ENCODE data around the gene TMEM164. TPM values are rescaled to one million over a fixed set of nuclear protein-coding genes. Genes with fewer than 3 reads are reported as not detected.

Gene TMEM164
- total and polyA plus RNA-seq, 10 of the 15 experiments (the other 5 are each of a cell fraction or from before 2014, with no cell fraction given) = 0.61 to 18.3 (median 7.0) TPM

DNA sequence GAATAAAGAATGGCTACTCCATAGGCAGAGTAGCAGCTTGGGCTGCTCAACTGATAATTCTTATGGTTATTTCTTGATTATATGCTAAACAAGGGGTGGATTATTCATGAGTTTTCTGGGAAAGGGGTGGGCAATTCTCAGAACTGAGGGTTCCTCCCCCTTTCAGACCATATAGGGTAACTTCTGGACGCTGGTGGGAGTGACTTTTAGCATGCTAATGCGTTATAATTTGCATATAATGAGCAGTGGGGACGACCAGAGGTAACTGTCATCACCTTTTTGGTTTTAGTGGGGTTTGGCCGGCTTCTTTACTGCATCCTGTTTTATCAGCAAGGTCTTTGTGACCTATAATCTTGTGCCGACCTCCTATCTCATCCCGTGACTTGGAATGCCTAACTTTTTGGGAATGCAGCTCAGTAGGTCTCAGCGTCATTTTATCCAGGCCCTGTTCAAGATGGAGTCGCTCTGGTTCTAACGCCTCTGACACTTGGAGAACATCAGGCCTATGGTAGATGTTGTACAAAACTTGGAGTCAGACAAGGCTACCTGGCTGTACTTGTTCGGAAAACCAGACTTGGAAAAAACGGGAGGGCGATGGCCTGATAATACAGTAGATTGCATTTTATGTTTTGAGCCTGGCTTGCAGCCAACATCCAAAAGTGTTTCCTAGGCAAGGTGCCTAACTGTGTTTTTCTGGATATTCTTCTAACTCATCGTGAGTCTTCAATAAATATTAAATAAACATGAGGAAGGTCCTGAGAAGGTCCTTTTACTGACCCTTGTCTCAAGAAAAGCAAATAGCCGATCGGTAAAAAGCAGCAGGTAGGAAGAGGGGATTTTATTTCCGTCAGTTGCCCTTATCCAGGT lies 1.8 kb upstream of the TMEM164 start:
- H3K79me2 ChIP-seq (ENCODE audit: control insufficient read depth, insufficient read depth, low read length) = no peaks in the 10 kb centered on the region; the same call in 1 of the 2 replicates
- no peaks in the 10 kb centered on the region for H3K27me3 ChIP-seq (replicated peaks in 1 of 2; ENCODE audit: control insufficient read depth in 2 of 2, insufficient read depth in 2 of 2, low read length in 1 of 2)
- H3K36me3 ChIP-seq (ENCODE audit: control insufficient read depth in 2 of 2, insufficient read depth in 2 of 2, low read length in 1 of 2) = no peaks in the 10 kb centered on the region
- H3K9me3 ChIP-seq (replicated peaks; ENCODE audit: control insufficient read depth, insufficient read depth, low read length) = no peaks in the 10 kb centered on the region; the same call in 2 of the 3 replicates
- no peak for ATAC-seq
- no peak overlapping the region for H3K4me2 ChIP-seq (ENCODE audit: control insufficient read depth, insufficient read depth)
- ChIA-PET CTCF (interaction anchor here (1.1 kb wide), 1 partner anchor 145 kb away, joined by 5 read pairs; no protein-coding TSS in a partner anchor), RAD21 (ENCODE audit: unreplicated experiment) (interaction anchor here (1.0 to 1.4 kb wide), 2 partner anchors 21 to 112 kb away, joined by 3 read pairs; no protein-coding TSS in a partner anchor), POLR2A (interaction anchor here (1.6 kb wide), 1 partner anchor 44 kb away, joined by 4 read pairs; no protein-coding TSS in a partner anchor), SMC1A (ENCODE audit: uncharacterized antibody, unreplicated experiment) (no interaction called here)
- TF ChIP-seq CBX5 (IDR thresholded peaks at IDR 0.05; ENCODE audit: low read depth) (no peak), ZNF207 (IDR thresholded peaks at IDR 0.05; ENCODE audit: borderline replicate concordance) (no peak), POLR2AphosphoS2 (IDR thresholded peaks at IDR 0.05; ENCODE audit: low read depth, low read length) (no peak), MXI1 (IDR thresholded peaks at IDR 0.05; ENCODE audit: low read depth, low read length) (no peak), YBX1 (IDR thresholded peaks at IDR 0.05) (no peak), ASH2L (IDR thresholded peaks at IDR 0.05; ENCODE audit: borderline replicate concordance, low read depth) (no peak), MAX (IDR thresholded peaks at IDR 0.05; ENCODE audit: low read depth, low read length) (no peak), FOS (IDR thresholded peaks at IDR 0.05; ENCODE audit: borderline replicate concordance, extremely low read depth, insufficient read length) (no peak), NFXL1 (IDR thresholded peaks at IDR 0.05; ENCODE audit: borderline replicate concordance) (no peak), EP300 (IDR thresholded peaks at IDR 0.05; ENCODE audit: borderline replicate concordance in 1 of 2, control insufficient read depth in 1 of 2, low read depth in 2 of 2, low read length in 2 of 2) (no peak), CBX3 (IDR thresholded peaks at IDR 0.05; ENCODE audit: borderline replicate concordance, low read depth) (no peak), TCF7 (IDR thresholded peaks at IDR 0.05; ENCODE audit: borderline replicate concordance) (no peak)
- 54% methylated on average over 16 of the region's 16 CpGs for WGBS (ENCODE audit: insufficient coverage, insufficient replicate concordance, low lambda C conversion rate, missing lambda C conversion rate)
- H4K20me1 ChIP-seq (ENCODE audit: control insufficient read depth, insufficient read depth) = no peaks in the 10 kb centered on the region
- peaks cover 8% of the 10 kb centered on the region for H3K4me1 ChIP-seq (ENCODE audit: control insufficient read depth, insufficient read depth, low read length)
- no peak overlapping the region for H2AFZ ChIP-seq (ENCODE audit: control insufficient read depth, low read depth, low read length)
- no peak for FAIRE-seq
- H3K9ac ChIP-seq (ENCODE audit: control insufficient read depth, insufficient read depth, low read length) = no peak overlapping the region
- in situ Hi-C loops (cut with MboI) (no loop called here), intact Hi-C loops (cut with micrococcal nuclease; ENCODE audit: unreplicated experiment) (loop anchor here (10.0 kb wide), 2 partner anchors 144 to 466 kb away; partner anchors contain the start of gene NXT2)
- no peak for DNase-seq (ENCODE audit: low read depth, low spot score)
- H3K4me3 ChIP-seq = no peak overlapping the region
- H3K27ac ChIP-seq (ENCODE audit: control insufficient read depth, insufficient read depth) = no peak overlapping the region
- no TSS peak for BruUV-seq (replicated peaks)

All from GM12878 (cell line).